Activated CD8-positive, alpha-beta memory T cell treated with anti-CD3 and anti-CD28 coated beads, Interleukin-2, amount 50 U/mL, for 1 hour (primary cell): ENCODE data around the gene PRAC1.
A peak's percentile ranks its signal among the peaks of the same experiment; 100 is the strongest.
"Not testable (repeated sequence)": the region's sequence is repeated elsewhere in the genome, so short reads cannot be mapped to it uniquely, and the experiment has no call there.

Source experiments
- DNase-seq: peaks from one replicate; pipeline ENCODE4 v3.0.0-alpha.2; 2020; ENCODE audit errors: extremely low read depth

PRAC1 gene

DNA sequence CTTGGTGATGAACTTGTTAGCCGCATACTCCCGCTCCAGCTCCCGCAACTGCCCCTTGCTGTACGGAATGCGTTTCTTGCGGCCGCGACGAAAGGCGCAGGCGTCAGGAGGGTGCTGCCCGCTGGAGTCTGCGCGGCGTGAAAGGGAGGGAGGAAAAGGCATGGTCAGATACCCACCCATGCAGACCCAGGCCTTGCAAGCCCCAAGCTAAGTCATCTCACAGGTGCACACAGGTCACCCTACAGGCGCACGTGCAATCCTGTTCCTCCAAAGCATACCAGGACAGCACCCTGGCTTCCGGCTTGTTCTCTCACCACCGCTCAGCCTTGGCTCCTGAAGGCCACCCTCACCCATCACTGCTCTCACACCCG, 4.6 kb upstream of the PRAC1 start:
- no peak for DNase-seq

DNA sequence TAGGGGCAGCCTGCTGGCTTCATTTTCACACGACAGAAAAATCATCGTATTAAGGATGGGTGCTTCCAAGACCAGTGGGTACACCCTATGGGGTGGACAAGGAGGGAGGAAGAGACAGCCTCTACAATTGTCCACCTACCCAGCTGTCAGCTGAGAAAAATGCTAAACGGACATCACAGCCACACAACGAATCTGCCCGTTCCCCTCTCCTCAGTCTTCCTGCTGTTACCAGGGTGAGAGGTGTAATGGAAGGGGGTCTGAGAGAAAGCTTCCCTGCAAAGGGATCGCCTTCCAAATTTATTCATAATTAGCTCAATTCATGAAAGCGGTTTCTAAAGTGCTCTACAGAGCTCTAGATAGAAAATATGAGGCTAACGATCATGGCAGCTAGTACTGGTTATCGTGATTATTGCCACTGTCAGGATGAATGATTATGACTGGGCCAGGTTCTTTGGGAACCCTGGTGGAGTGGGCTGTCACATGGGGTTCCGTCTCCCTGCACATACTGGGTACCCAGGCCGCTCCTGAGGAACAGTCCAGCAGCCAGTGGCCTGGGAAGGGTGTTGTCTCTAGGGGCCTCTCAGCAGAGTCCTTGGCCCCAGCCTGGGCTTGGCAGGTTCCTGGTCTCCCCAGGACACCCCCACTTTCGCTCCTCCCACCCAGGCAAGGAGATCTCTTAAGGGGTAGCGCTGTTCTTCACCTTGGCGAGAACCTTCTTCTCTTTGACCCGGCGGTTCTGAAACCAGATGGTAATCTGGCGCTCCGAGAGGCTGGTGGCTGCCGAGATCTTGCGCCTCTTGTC, 4.0 kb upstream of the PRAC1 start:
- DNase-seq: no peak

DNA sequence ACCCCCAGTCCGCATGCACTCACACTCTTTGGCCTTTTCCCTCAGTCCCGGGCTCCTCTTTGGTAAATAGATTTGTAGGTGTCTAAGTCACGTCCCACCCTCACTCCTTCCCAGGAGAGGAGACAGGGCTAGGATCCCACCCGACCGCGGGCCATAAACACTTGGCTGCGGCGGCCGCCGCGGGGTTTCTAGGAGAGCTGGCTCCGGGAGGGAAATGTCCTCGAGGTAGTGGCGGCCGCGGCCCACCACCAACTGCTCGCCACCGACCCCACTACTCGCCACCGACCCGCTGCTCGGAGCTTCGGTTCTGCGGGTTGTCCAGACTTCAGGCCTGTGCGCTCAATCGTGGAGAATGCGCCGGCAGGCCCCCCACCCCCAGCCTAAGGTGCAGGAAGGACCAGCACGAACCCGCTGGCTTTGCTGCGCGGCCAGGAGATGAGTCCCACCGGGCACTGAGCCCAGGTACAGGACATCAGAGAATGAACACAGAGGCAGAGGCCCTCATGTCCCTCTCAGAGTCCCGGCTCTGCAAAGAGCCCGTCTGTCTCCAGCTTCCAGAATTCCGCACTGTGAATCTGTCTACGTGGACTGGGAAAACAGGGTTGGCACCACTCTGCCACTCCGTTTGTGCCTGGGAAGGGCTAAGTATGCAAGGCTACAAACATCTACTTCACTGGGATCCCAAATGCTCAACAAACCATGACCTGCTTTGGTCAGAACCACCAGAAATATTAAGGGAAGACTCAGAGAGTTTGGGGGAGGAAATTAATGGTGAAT, 3.2 kb upstream of the PRAC1 start:
- DNase-seq: no peak

DNA sequence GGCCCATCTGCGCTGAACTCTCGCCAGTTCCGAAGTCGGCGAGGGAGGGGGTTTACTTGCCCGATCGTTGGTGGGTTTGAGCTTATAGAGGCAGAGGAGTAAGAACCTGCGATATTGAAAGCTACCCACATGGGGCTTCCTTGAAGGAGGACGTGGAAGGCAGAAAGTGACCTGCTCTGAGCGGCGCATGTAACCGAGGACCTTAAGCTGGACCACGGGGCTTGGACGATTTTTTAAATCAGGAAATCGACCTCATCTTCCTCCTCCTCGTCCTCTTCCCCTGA, 2.6 kb upstream of the PRAC1 start:
- no peak for DNase-seq

DNA sequence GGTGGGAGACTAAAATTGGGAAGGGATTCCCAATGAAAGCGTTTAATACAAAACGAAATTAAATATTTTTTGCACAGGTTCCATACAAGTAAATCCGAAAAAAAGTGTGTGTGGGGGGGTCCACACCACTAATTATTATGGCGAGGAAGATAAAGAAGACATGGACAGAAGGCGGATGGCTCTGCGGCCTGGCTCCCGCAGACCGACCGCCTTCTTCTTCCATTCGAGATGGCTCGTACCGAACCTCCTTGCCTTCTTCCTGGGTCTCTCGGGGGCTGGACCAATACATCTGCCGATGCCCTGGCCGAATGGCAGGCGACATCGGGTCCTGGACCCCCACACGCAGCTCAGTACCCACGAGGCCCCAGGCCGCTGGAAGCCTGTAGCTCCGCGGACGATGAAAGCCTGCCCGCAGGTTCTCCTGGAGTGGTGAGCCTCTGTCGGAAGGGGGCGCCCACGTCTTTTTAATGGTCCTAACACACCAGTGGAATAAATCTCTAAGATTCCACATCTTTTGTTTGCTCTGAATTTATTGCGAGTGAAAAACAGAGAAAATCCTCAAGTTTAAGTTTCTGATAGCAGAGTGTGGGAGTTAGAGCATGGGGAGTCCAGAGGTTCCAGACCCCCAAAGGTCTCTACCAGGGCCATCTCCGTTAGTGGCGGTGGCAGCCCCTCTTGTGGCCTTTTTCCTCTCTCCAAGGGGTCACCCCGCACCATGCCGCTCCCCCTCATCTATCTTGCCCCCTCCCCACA, 2.1 kb upstream of the PRAC1 start:
- peak; percentile 49 for DNase-seq

DNA sequence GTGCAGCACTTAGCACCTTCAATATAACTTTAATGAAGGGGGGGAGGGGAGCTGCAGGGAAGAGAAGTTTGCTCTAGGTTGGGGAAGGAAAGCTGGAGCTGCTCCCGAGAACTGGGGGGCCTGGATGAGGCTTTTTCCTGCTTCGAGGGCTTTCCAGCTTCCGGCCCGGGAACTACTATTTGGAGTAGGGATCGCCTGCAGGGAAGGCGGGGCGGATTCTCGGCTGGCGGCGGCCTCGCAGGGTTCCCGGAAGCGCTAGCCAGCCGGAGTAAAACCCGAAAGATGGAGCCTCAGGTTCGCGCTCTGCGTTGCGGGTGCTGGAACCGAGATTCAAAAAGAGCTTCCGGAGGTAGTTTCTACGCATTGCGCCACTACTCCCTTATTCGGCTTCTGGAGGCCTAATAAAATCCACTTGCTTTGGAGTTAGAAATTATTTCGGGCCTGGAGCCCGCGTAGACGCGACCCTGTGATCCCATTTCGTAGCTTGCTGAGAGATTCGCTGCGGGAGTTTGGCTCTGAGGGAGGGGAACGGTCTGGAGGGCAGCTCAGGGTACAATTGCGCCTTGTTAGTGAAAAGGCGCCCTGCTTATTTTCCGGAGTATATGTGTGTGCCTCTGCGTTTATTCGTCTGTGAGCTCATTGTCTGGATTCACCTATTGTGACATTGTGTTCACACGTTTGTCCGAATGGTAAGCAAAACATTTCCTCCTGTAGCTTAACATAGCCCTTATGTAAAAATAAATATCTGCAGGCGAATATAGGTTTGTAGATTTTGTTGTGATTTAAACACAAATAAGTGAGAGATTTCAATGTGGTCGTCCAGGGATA, 1.3 kb upstream of the PRAC1 start:
- DNase-seq: no peak

DNA sequence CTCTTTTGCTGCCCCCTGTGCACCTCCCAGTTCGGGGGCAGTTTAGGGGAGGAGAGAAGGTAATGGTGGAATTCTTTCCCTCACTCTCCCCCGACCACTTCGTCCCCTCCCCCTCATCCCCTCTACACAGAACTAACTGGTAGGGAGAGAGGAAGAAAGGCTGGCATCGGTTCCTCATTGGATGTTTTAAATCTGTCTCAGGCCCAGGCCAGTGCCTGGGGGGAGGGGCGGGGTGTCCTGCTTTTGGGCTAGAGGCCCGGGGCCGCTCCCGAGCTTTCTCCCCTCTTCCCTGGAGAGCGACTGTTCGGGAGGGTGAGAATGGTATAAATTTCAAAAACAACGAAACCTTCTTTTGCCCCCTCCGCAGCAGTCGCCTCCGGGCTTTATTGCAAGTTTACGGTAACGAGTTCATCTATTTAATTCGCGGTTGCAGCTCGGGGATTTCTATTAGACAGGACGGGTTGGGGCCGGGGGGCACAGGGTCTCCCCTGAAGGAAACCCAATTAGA, 651 bp upstream of the PRAC1 start, which contains the start of gene PRAC2:
PRAC2 (plus strand) TSS at position 271 of the 508 bp plus-strand sequence. CDS start 1,226 bp downstream, outside the sequence.
- no peak for DNase-seq

DNA sequence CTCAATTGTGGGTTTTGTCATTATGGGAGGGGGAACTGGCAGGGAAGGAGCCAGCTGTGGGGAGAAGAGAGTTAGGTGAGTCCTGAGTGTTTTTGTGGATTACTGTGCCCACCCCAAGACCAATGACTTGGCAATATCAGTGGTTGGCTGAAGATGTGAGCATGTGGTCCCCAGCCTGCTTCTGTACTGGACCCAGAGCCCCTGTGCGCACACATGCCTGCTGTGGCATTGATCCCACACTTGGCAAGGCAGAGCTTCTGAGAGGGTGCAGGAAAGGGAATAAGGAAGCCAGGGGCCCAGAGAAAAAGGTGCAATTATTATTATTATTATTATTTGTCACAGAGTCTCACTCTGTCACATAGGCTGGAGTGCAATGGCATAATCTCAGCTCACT, 1.3 kb downstream of the PRAC1 start:
- no peak for DNase-seq

DNA sequence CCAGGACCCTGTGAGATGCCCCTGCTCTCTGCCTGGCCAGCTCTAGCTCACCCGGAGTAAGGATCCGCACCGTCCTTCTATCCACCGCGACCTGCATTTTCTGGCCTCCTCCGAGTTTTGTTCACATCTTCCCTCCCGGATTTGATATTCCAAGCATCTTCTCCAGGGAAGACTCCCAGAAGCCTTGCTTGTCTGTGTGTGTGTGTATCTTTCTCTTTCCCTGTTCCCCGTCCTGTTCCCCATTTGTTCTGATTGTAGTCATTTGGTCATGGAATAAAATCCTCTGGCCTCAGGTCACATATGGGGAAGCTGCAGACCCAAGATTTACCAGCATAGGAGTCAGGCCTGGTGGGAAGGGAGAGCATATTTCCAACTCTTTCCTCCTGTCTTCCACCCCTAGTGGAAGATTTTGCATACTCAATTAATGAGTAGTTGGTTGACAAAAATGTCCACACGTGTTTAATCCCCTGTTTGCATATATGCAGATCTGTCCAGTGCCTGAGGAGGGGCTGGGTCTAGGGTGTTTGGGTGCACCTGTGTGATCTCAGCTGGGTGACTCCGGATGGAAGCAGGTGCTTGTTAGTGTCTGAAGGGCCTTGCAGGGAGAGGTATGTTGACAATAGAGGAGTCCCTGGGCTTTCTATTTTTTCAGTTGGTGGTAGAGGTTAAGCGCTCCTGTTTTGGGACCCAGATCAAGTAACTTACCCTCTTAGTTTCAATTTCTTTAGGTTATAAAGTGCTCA, 1.9 kb downstream of the PRAC1 start:
- DNase-seq: no peak

DNA sequence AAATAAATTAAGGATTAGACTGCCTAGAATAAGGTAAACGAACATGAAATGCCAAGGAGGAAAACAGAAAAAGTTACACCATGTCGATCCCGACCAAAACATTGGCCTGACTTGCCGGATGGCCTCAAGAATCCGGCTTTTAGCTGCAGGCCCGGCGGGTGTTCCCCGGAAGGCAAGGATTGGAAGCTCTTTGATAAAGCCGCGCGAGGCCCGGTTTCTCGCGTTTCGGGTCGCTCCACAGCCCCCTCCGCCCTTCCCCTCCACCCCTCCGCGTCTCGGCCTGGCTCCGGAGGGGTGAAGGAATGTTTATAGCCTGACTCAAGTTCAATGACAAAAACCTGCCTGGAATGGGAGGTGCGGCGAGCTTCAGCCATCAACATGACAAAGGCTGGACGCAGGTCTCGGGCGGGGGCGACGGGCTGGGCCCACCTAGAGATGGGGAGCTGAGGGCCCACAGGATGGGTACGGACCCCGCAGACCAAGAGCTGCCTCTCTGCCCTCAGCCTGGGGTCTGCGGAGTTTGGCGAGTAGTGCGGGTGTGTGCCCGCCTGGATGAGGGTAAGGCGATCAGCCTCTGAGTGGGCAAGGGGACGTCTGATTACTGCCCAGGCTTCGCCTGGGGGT, 2.6 kb downstream of the PRAC1 start:
- DNase-seq: no peak

DNA sequence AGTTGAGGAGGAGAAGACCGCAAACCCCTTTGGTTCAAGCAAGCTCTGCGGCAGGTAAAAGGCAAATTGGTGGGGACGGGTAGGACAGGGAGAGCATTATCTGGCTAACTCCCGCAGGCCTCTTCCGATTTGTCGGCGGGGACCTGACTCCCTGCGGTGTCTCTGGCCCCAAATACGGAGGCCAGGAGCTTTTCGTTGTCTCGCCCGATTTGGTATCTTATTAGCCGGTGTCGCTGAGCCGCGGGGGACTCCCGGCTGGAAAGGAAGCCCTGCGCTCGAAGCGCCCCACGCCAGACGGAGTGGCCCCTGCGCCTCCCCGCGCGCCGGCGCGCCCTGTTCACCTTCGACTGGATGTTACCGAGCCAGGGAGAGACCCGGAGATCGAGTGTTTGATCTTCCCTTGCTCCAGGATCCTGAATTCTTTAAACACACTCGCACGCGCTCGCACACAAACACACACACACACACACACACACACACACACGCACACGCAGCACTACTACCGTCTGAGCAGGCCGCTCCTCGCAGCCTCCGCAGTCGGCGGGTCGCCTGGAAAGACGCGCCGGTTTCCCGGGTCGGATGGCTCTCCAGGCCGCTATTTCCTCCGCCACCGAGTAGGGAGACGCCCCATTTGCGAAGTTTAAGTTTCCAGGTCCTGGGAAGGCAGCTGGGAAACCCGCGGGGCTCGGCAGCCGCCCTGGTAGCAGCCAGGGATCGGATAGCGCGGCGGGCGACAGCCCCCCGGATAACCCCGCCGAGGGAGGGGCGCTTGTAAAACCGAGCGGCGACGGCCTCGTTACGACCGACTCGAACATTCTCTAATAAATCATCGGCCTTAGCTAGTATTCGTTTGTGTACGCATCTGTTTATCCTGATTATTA, 3.3 kb downstream of the PRAC1 start:
- no peak for DNase-seq

DNA sequence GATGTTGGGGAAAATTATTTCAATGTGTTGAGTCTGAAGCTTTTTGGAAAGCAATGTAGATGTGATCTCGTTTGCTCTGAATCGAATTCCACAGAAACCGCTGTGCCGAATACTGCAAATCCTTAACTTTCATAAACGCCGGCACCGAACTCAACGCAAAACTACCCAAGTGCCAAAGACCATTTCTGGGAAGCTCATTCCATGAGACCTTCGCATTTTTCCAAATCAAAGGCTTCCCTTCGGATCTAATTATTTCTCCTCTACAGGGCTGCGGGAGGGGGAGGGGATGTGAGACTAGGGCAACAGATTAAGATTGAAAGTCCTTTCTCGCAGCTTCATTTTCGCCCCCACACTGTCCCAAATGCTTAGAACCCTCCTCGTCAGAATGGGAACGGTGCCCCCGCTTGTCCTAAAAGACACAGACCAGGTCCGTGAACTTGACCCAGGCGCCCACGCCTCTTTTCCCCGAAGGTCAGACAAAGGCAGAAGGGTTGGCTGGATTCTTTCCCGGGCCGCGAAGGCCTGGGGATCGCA, 4.0 kb downstream of the PRAC1 start:
- no peak for DNase-seq

DNA sequence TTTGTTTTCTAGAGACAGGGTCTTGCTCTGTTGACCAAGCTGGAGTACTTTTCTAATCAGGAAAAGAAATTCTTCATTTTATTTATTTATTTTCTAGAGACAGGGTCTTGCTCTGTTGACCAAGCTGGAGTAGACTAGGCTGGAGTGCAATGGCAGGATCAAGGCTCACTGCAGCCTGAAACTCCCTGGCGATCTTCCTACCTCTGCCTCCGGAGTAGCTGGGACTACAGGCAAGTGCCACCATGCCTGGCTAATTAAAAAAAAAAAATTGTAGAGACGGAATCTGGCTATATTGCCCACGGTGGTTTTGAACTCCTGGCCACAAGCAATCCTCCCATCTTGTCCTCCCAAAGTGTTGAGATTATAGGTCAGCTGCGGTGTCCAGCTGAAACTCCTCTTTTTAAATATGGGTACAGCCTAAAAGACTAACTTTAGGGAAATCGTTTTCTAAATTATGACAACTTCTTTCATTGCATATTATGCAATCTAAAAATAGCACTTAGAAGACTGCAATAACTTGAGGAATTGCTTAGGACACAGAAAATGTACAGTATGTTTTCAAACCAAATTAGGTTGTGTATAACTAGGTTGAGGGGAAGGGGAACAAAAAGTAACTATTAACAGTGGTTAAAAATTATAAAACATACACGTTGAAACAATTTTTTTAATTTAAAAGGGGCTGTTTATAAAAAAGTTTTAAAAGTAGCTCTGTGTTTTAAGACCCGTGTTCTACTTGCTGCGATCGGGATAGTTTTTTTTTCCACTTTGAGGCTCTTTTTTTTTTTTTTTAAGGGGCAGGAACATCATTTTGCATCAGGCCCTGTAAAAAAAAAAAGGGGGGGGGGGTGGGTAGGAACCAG, 4.7 kb downstream of the PRAC1 start:
- no peak for DNase-seq

DNA sequence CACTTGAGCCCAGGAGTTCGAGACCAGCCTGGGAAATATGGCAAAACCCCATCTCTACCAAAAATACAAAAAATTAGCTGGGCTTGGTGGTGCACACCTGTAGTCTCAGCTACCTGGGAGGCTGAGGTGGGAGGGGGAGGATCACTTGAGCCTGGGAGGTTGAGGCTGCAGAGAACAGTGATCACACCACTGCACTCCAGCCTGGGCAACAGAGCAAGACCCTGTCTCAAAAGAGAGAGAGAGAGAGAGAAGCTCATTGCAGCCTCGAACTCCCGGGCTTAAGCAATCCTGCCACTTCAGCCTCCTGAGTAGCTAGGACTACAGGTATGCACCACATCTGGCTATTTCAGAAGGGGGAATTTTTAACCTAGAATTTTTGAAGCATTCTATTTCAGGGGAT, 5.8 kb downstream of the PRAC1 start:
- DNase-seq: not testable (repeated sequence)

DNA sequence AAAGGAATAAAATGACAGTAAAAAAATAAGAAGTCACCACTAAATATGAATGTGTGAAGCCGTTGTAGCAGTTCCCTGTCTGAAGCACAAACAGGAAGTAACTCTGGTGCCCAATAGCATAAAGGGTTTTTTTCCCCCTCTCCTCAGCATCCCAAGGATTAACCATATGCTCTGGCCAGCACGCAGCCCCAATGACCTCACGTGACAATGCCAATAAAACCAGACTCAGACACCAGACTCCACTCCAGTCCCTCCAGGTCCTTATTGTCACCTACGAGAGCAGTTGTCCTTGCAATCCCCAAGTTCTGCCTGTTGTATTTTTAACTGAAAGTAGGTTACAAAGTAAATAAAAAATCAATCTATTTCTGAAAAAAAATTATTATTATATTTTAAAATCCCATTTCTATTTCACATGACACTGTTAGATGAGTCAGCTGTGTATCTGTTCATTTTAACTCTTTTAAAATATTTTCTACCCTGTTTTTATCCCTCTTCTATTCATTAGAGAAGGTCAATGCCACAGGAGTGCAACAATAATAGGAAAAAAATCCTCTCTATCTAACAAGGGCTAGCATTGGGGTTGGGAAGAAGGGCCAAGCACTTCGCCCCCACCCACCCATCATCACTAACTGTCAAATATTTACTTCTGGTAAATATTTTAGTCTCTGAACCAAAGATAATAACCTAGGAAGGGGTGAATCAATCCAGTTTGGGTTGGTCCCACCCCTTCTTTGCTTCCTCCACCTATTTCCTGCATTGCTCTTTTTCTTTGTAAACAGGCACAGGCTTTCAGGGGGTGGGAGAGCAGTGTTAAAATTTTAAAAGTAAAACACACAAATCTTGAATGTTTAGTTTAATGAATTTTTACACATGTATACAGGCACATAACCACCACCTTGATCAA, 6.6 kb downstream of the PRAC1 start:
- DNase-seq: no peak

DNA sequence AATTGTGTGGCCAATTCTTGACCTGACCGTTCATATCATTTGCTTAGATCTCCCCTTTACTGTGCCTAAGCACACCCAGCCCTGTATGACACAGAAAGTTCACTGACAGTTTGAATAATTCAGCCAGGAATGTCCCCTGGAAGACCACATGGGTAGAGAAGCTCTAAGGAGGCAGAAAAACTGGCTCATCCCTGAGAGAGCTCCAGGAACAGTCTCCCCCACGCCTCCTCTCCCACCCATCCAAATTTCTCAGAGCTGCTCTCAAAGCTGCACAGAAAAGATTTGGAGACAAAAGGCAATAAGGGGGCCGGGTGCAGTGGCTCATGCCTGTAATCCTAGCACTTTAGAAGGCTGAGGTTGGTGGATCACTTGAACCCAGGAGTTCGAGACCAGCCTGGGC, 11.2 kb downstream of the PRAC1 start:
- no peak for DNase-seq
